Endodermal cell (in vitro differentiated cells): Measurements from ENCODE around the gene SMARCA4. TPM values are rescaled to one million over a fixed set of nuclear protein-coding genes. Genes with fewer than 3 reads are reported as not detected.

Experiments
- DNase-seq: peaks from one replicate; pipeline ENCODE4 v3.0.0-alpha.2; 2017
- H3K27ac ChIP-seq: 2 replicates; pipeline ENCODE4 v1.5.1; 2013; ENCODE audit warnings: mild to moderate bottlenecking, low read depth, low read length, moderate library complexity
- H3K27me3 ChIP-seq: 2 replicates; pipeline ENCODE4 v1.6.1; 2013; ENCODE audit warnings: mild to moderate bottlenecking, low read length, moderate library complexity; ENCODE audit not compliant: insufficient read depth, control insufficient read depth, poor library complexity, severe bottlenecking
- H3K36me3 ChIP-seq: 2 replicates; pipeline ENCODE4 v1.7.0; 2013; ENCODE audit warnings: mild to moderate bottlenecking, low read length, moderate library complexity; ENCODE audit not compliant: control insufficient read depth, insufficient read depth
- H3K4me1 ChIP-seq: one replicate; pipeline ENCODE4 v1.7.0; 2013; ENCODE audit warnings: low read length; ENCODE audit not compliant: control insufficient read depth, insufficient read depth
- H3K4me3 ChIP-seq: 2 replicates; pipeline ENCODE4 v1.5.1; 2013; ENCODE audit warnings: mild to moderate bottlenecking, low read length, moderate library complexity
- H3K9ac ChIP-seq: 2 replicates; pipeline ENCODE4 v1.6.1; 2013; ENCODE audit warnings: mild to moderate bottlenecking, low read length, moderate library complexity; ENCODE audit not compliant: poor library complexity, severe bottlenecking; ENCODE audit errors: extremely low read depth
- H3K9me3 ChIP-seq: 2 replicates; pipeline ENCODE4 v1.6.1; 2013; ENCODE audit warnings: mild to moderate bottlenecking, low read length, moderate library complexity; ENCODE audit not compliant: control insufficient read depth
- H3K27ac Mint-ChIP-seq: 2 replicates; pipeline ENCODE4 v1.8.0; 2020; ENCODE audit warnings: mixed read lengths
- H3K27me3 Mint-ChIP-seq: 2 replicates; pipeline ENCODE4 v1.8.0; 2021; ENCODE audit warnings: mild to moderate bottlenecking, mixed read lengths; ENCODE audit not compliant: insufficient read depth
- H3K36me3 Mint-ChIP-seq: 2 replicates; pipeline ENCODE4 v1.8.0; 2020; ENCODE audit warnings: low read depth, mixed read lengths
- H3K4me1 Mint-ChIP-seq: 2 replicates; pipeline ENCODE4 v1.8.0; 2020; ENCODE audit warnings: mixed read lengths
- H3K4me3 Mint-ChIP-seq: 2 replicates; pipeline ENCODE4 v1.8.0; 2020; ENCODE audit warnings: mild to moderate bottlenecking, moderate library complexity, mixed read lengths
- H3K9me3 Mint-ChIP-seq: 2 replicates; pipeline ENCODE4 v1.8.0; 2020; ENCODE audit warnings: mild to moderate bottlenecking, mixed read lengths
- WGBS, 2 experiments: methylation state at CpG; one replicate each; pipeline versions ENCODE4 v1.1.5 to v1.1.7; 2013; ENCODE audit warnings: missing lambda C conversion rate in 2 of 2, mixed read lengths in 1 of 2; ENCODE audit not compliant: insufficient coverage in 1 of 2, insufficient read length in 1 of 2; 5-methylcytosine and 5-hydroxymethylcytosine counted together
- total RNA-seq, 2 donors: library from RNA; stranded (reverse); fragmentation: NEBNext Ultra II Directional in 1 of 2; extraction: Animal tissue kit (Norgen Biotek cat#: 25700) in 1 of 2; gene quantifications; 2 replicates in 1 of 2; 3 replicates in 1 of 2; pipeline ENCODE4 v1.2.1, GENCODE V29; 2021
- TF ChIP-seq, protein P1 (sequence below): fragments of 200-600 bp; sonication (generic); conservative IDR thresholded peaks from 2 replicates; pipeline ENCODE4 v1.5.0; 2021; ENCODE audit warnings: antibody characterized with exemption, mild to moderate bottlenecking

Gene SMARCA4
- total RNA-seq, 2 donors from 2014 or later: 290 to 292 TPM

DNA sequence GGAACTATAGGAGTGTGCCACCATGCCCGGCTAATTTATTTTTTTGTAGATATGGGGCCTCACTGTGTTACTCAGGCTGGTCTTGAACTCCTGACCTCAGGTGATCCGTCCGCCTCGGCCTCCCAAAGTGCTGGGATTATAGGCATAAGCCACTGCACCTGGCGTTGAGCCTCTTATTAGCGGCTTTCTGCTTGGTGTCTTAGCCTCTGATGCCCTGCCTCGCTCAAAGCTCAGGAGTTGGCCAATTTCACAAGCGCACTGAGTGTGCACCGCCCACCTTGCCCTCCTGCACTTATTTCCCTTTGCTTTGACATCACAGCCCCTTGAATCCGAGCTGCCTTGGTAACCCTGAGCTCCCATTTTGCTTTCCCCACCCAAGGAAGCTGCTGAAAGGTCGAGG, 42.5 kb upstream of the SMARCA4 start:
- H3K9me3 Mint-ChIP-seq: no peaks in the 10 kb centered on the region
- Histone ChIP-seq H3K36me3 (peaks cover 20% of the 10 kb centered on the region), H3K27me3 (no peaks in the 10 kb centered on the region), H3K4me1 (no peaks in the 10 kb centered on the region), H3K9me3 (no peaks in the 10 kb centered on the region), H3K4me3 (no peak overlapping the region), H3K27ac (no peak overlapping the region), H3K9ac (no peak overlapping the region)
- no peak overlapping the region for H3K4me3 Mint-ChIP-seq
- no peak overlapping the region for H3K27ac Mint-ChIP-seq
- 88 to 90% methylated on average over 10 to 11 of the region's 11 CpGs for WGBS, 2 experiments
- no peak for DNase-seq
- no peaks in the 10 kb centered on the region for H3K4me1 Mint-ChIP-seq
- no peaks in the 10 kb centered on the region for H3K27me3 Mint-ChIP-seq
- peaks cover 28% of the 10 kb centered on the region for H3K36me3 Mint-ChIP-seq
- TF ChIP-seq, protein P1, sequence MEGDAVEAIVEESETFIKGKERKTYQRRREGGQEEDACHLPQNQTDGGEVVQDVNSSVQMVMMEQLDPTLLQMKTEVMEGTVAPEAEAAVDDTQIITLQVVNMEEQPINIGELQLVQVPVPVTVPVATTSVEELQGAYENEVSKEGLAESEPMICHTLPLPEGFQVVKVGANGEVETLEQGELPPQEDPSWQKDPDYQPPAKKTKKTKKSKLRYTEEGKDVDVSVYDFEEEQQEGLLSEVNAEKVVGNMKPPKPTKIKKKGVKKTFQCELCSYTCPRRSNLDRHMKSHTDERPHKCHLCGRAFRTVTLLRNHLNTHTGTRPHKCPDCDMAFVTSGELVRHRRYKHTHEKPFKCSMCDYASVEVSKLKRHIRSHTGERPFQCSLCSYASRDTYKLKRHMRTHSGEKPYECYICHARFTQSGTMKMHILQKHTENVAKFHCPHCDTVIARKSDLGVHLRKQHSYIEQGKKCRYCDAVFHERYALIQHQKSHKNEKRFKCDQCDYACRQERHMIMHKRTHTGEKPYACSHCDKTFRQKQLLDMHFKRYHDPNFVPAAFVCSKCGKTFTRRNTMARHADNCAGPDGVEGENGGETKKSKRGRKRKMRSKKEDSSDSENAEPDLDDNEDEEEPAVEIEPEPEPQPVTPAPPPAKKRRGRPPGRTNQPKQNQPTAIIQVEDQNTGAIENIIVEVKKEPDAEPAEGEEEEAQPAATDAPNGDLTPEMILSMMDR: no peak

DNA sequence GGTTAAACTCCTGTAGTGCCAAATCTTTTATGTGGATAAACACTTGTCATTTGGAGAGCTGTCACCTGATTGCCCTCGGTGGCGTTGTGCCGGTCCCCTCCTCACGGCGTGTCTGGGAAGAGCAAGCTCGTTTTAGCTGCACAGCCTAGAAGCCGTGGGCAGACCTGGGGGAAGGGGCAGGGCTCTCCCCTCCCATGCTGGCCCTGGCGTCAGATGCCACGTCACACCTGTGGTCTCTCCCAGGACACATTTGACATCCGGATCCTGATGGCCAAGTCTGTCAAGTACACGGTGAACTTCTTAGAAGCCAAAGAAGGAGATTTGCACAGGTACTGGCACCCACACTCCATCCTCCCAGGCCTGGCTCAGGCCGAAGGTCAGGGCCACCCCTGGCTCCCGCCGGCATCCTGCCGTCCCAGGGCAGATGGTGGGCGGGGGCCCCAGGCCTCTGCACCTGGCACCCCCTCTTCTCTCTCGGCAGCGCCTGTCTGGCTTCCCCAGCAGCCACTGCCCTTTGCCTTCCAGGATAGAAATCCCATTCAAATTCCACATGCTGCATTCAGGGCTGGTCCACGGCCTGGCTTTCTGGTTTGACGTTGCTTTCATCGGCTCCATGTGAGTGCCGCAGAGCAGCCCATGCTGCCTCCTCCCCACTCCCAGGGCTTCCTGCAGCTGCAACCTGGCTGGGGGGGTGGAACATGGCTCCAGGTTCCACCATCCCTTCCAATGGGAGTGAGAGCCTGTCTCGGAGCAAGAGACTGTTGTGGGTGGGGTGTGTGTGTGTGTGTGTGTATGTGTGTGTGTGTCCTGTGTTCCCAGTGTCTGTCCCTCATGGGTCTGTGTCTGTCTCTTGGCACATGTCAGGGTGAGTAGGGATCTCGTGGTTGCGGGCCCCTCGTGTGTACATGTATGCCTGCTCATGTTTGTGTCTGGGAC, 41.2 kb upstream of the SMARCA4 start:
- no peaks in the 10 kb centered on the region for H3K4me1 ChIP-seq
- H3K36me3 ChIP-seq: peaks cover 24% of the 10 kb centered on the region
- H3K27ac Mint-ChIP-seq: no peak overlapping the region
- H3K4me1 Mint-ChIP-seq: no peaks in the 10 kb centered on the region
- no peaks in the 10 kb centered on the region for H3K27me3 Mint-ChIP-seq
- H3K36me3 Mint-ChIP-seq: peaks cover 28% of the 10 kb centered on the region
- WGBS, 2 experiments: 93 to 95% methylated on average over 22 to 26 of the region's 26 CpGs
- no peaks in the 10 kb centered on the region for H3K27me3 ChIP-seq
- no peaks in the 10 kb centered on the region for H3K9me3 ChIP-seq
- H3K4me3 Mint-ChIP-seq: no peak overlapping the region
- TF ChIP-seq, protein P1: no peak
- DNase-seq: peak; percentile 36
- H3K4me3 ChIP-seq: no peak overlapping the region
- no peak overlapping the region for H3K9ac ChIP-seq
- H3K27ac ChIP-seq: no peak overlapping the region
- H3K9me3 Mint-ChIP-seq: no peaks in the 10 kb centered on the region

DNA sequence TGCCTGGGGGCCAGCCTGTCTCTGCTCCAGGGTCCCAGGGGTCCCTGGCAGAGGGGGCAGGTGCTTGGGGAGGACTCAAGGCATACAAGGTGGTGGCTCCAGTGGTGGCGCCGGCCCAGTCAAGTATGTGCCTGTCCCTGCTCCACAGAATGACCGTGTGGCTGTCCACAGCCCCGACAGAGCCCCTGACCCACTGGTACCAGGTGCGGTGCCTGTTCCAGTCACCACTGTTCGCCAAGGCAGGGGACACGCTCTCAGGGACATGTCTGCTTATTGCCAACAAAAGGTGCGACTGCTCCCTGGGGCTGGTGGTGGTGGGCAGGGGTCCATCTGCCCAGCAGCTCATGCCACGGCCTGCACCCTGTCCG, 40.6 kb upstream of the SMARCA4 start:
- H3K4me3 ChIP-seq: no peak overlapping the region
- H3K36me3 ChIP-seq: peaks cover 28% of the 10 kb centered on the region
- H3K4me1 Mint-ChIP-seq: no peaks in the 10 kb centered on the region
- H3K4me3 Mint-ChIP-seq: no peak overlapping the region
- H3K27ac Mint-ChIP-seq: no peak overlapping the region
- WGBS, 2 experiments: 88 to 95% methylated on average over 5 to 10 of the region's 10 CpGs
- H3K4me1 ChIP-seq: no peaks in the 10 kb centered on the region
- no peaks in the 10 kb centered on the region for H3K9me3 Mint-ChIP-seq
- no peaks in the 10 kb centered on the region for H3K27me3 Mint-ChIP-seq
- H3K9ac ChIP-seq: no peak overlapping the region
- H3K27ac ChIP-seq: no peak overlapping the region
- H3K27me3 ChIP-seq: no peaks in the 10 kb centered on the region
- TF ChIP-seq, protein P1: no peak
- peaks cover 32% of the 10 kb centered on the region for H3K36me3 Mint-ChIP-seq
- no peaks in the 10 kb centered on the region for H3K9me3 ChIP-seq
- DNase-seq: no peak
